GM21717 (cell line): ENCODE measurements around the gene UAP1L1.

Experiments used
- ATAC-seq: cut with Tn5 transposase; IDR thresholded peaks from one replicate; pipeline ENCODE4 v1.9.1; 2021; ENCODE audit warnings: mild to moderate bottlenecking, moderate library complexity; ENCODE audit not compliant: unreplicated experiment

UAP1L1 gene

GRCh38 chr9:137040568-137040967 lies 36.7 kb upstream of the UAP1L1 start:
- no peak for ATAC-seq

DNA sequence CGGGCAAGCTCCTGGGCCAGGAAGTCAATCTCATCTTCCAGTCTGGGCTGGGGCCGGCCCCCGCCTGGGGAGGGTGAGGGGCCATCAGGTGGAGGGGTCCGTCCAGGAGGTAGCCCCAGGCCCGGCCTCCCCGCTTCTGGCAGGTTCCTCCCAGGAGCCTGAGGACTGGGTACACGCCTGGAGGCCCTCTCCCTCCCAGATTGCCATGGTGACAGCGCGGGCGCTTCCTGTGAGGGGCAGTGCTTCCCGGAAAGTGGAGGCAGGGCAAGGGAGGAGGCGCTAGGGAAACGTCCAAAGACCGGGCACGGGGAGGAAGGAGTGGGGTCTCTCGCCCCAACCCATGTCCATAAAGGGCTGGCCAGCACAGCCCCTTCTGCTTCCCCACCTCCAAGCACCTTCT lies 36.2 kb upstream of the UAP1L1 start:
- no peak for ATAC-seq

DNA sequence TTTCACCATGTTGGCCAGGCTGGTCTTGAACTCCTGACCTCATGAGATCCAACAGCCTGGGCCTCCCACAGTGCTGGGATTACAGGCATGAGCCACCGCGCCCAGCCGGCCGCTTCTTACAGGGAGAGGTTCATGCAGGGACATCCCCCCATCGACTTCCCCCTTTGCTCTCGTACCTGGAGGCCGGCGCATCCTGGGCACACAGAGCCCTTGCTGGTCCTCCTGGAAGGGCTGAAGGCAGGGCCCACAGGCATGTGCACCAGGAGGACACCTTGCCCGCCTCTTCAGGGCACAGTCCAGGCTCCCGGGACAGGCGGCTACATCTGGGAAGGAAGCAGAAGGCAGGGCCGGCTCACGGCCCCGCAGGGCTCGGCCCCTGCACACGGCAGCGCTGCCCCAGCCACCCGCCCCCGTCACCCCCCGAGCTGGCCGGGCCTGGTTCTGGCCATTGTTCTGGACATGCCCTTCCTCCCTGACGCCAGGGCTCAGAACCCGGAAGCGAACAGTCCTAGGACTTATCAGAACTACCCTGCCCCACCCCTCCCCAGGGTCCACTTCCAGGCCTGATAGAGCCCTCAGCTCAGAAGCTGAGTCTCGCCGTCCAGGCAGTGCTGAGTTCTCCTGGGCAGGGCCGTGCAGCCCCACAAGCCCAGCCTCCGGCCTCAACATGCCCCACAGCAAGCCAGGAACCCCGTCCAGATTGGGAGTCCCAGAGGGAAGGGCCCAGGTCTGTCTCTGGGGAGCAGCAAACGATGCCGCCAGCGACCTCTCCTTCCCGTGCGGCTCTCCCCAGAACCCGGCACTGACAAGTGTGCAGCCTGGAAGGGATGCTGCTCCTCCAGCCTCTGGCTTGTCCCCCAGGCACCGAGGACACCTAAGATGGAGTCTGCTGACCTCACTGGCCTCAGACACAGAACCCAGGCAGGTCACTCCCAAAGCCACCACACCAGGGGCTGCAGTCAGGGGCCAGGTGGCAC lies 34.3 kb upstream of the UAP1L1 start:
- no peak for ATAC-seq

GRCh38 chr9:137044037-137044436 lies 33.3 kb upstream of the UAP1L1 start:
- no peak for ATAC-seq

DNA sequence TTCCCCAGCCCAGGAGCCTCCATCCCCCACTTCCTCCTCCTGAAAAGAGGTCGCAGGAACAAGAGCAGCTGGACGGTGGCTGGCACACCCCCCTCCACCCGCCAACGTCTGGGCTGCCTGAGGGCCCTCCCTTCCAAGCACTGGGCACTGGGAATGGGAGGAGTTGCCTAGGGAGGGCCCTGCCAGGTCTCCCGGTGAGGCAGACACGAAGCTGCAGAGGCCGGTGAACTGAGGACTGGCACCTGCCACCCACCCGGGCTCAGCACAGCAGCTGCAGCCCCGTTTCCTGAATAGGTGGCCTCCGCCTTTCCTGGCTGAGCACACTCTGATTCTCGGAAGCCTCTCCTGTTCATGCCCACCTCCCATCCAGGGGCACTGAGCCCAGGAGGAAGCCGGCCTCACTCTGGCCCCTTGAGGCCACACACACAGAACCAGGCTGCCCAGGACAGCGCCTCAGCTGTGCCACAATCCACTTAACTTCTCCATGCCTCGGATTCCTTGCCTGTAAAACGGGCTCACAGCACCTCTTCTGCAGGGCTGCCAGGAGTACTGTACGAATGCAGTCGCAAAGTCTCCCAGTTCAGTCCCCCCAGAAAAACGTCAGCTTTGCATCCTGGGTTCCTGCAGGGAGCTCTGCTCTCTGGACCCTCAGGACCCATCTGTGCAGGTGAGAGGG lies 32.7 kb upstream of the UAP1L1 start:
- ATAC-seq: no peak

- ATAC-seq: no peak
Measured at GRCh38 chr9:137045294-137046087, 31.8 kb upstream of the UAP1L1 start.

DNA sequence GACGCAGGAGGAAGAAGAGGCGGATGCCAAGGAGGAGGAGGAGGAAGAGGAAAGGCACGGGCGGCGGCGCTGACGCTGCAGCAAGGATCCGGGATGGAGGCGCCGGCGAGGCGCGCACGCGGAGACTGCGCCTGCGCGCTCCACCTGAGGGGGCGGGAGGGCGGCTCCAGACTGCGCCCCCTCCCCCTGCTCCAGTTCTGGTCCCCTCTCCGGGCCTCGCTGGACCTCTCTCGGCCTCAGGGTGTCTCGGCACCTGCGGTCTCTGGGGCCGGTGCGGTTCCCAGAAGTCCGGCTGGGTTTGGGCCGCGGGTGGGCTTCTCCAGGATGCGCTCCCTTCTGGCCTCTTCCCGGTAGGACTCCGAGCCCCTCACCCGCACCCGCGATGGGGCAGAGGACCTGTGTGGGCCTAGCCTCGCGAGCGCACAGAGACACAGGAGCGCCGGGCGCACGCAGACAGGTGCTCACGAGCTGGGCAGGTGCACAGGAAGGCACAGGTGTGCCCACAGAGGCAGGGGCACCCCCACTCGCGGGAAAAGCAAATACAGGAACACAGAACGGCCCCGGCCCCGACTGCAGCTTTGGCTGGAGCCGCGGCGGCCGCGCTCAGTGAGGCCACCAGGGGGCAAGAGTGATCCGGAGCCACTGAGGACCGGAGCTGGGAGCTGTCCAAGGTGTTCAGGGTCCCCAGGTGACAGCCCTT lies 31.1 kb upstream of the UAP1L1 start, which contains the start of gene NPDC1:
NPDC1 (minus strand) TSS at position 90 of the 700 bp plus-strand sequence. CDS start 188 bp downstream, outside the sequence.
- ATAC-seq: no peak

DNA sequence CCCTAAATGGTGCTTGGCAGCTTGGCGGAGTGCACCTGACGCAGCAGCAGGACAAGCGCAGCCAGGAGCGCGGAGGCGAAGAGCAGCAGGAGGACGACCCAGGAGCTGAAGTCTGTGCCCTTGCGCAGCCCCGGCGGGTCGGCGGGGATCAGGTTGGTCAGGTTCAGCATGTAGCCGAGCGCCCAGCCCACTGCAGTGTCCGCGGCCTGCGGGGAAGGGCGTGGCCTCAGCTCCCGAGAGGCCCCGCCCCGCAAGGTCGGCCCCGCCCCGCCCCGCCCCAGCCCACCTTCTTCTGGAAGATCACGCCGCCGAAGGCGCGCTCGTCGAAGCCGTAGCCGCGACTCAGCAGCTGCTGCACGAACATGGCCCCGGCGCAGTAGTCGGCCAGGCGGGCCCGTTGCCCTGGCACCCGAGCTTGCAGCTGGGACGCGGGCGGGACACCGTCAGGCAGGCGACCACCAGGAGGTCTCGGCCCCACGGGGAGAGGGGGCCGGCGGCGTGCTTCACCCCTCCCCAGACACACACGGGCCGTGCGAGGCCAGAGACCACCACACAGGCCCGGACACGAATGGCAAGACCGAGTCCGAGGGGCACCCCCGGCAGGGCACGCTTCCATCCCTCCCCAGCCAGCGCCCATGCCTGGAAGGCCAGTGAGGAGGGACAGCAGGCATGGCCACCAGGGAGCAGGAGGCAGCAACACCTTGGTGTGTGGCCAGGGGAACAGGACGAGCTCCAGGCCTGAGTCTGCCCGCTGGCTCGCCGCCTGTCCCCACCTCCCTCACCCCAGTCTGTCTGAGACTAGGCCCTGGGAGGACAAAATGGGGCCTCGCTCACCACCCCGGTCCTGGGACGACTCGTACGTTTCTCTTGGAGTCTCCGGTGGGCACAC lies 28.4 kb upstream of the UAP1L1 start:
- no peak for ATAC-seq

DNA sequence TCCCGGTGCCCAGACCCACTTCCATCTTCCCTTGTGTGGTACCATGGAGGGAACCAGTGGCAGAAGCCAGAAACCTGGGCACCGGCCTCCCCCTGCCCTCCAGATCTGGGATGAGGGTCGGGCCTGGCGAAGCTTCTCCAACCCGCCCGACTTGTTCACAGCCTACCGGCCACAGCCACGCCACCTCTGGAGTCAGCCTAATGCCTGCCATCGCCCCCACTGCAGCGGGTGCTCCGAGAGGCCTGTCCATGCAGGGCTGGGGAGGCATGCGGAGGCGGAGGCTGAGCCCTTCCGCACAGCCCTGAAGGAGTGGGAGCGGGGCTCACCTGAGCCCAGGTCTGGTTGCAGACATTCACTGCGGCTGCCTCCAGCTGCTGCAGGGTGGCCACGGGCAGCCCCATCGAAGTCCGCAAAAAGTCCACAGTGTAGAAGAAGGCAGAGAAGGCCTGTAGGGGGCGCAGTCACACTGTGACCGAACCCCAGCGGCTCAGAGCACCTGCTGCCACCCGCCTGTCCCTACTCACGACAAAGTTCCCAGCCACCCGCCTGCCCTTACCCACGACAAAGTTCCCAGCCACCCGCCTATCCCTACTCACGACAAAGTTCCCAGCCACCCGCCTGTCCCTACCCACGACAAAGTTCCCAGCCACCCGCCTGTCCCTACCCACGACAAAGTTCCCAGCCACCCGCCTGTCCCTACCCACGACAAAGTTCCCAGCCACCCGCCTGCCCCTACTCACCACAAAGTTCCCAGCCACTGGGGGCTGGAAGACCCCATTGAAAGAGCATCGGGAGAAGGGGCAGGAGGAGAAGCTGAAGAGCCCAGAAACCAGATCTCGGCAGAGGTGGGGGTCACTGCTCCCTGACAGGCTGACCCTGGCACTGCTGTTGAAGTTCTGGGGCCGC lies 27.5 kb upstream of the UAP1L1 start:
- no peak for ATAC-seq

- ATAC-seq: no peak
Measured at GRCh38 chr9:137050570-137050969, 26.7 kb upstream of the UAP1L1 start.

DNA sequence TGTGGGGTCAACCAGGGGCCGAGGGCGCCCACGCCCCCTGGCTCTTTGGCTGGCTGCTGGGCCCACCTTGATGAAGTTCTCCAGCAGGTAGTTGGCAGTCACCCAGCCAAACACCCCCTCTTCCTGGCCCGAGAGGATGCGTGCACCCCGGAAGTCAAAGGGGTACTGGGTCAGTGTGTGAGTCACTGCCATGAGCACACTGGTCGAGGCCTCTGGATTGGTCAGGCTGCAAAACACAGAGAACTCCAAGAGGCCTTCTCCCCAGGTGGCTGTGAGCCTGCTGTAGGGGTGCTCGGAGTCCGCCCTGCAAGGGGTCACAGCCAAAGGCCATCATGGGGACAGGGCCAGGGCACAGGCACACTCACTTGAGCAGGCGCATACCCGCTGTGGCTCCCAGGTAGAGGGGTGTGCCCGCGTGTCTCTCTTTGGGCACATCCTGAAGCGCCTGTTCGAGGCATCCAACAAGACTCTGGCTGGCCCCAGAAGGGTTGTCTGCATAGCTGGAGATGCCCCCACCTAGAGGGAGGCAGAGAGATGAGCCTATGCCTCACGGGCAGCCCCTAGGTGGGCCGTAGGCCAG lies 26.1 kb upstream of the UAP1L1 start:
- ATAC-seq: no peak

DNA sequence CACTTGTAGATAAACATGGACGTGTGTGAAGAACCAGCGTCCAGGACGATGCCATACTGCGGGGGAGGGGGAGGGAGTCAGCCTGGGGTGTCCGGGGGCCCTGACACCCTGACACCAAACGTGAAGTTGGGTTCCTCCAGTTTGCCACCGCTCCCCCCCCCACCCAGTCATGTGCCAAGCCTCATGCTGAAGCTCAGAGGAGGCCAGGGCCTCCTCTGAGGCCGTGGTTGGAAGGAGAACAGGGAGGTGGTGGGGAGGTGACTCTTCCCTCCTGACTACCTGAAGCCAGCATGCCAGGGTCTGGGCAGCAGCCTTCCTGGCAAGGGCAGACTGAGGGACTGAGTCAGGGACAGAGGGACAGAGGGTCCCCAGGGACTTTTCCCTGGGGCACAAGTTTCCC lies 25.0 kb upstream of the UAP1L1 start:
- no peak for ATAC-seq

GRCh38 chr9:137052998-137053943 lies 24.0 kb upstream of the UAP1L1 start:
- no peak for ATAC-seq

- ATAC-seq: no peak
Measured at GRCh38 chr9:137053944-137054931, 23.1 kb upstream of the UAP1L1 start, which contains the start of gene ENTPD2. TSS of gene ENTPD2 (minus strand) at chr9:137054061. CDS start at chr9:137053997, 64 bp downstream.

DNA sequence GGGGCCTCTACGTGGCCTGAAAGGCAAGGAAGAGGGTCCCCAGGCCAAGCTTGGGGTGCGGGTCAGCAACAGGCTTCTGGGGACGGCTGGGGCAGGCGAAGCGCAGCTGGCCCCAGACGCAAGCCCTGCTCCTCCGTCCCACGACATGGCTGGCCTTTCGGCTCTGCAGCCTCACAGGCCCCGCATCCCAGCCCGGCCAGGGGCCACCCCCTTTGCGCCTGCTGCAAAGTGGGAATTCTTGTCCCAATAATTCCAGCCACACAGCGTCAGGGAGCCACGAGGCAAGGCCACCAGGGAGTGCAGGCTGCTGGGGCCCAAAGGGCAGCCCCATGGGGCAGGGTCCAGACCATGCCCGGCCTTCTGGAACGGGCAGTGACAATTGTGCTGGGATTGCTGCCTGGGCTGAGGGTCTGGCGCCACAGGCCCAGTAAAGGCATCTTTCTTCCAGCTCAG lies 22.4 kb upstream of the UAP1L1 start:
- ATAC-seq: no peak
